Activated B cell treated with CpG ODN at 0.5 μM for 24 hours (primary cell): Measurements from ENCODE around the gene TNFRSF4. TPM values are rescaled to one million over a fixed set of nuclear protein-coding genes. Genes with fewer than 3 reads are reported as not detected.

ENCODE experiments used
- ATAC-seq: fragments of 200-7000 bp; cut with Tn5 transposase; one replicate; pipeline ENCODE4 v1.10.0; 2021; ENCODE audit warnings: low read depth, mild to moderate bottlenecking, moderate library complexity
- CTCF ChIA-PET: fragments of 350-600 bp; sonication (Branson Sonifier 250); formaldehyde crosslinking; loops from one replicate; lab custom pipeline; 2021; ENCODE audit warnings: antibody characterized with exemption; lab: Charles Lee
- POLR2A ChIA-PET: fragments of 350-600 bp; sonication (Branson Sonifier 250); formaldehyde crosslinking; loops from one replicate; lab custom pipeline; 2021; ENCODE audit warnings: antibody characterized with exemption; lab: Charles Lee
- DNase-seq: peaks from one replicate; pipeline ENCODE4 v3.0.0; 2022
- H3K27ac Mint-ChIP-seq: one replicate; pipeline ENCODE4 v1.8.0; 2020; ENCODE audit warnings: mixed read lengths
- H3K27me3 Mint-ChIP-seq: one replicate; pipeline ENCODE4 v1.8.0; 2021; ENCODE audit warnings: mixed read lengths
- H3K36me3 Mint-ChIP-seq: one replicate; pipeline ENCODE4 v1.8.0; 2021; ENCODE audit warnings: low read depth, mixed read lengths
- H3K4me1 Mint-ChIP-seq: one replicate; pipeline ENCODE4 v1.8.0; 2021; ENCODE audit warnings: mixed read lengths
- H3K4me3 Mint-ChIP-seq: one replicate; pipeline ENCODE4 v1.8.0; 2020; ENCODE audit warnings: mild to moderate bottlenecking, mixed read lengths
- H3K9me3 Mint-ChIP-seq: one replicate; pipeline ENCODE4 v1.8.0; 2020; ENCODE audit warnings: mixed read lengths
- intact Hi-C: fragments of 100-400 bp; cut with micrococcal nuclease; formaldehyde crosslinking; loops from one replicate; pipeline ENCODE4 v1.15.1; 2024
- total RNA-seq: library from RNA; stranded (reverse); gene quantifications from 2 replicates; pipeline ENCODE4 v1.2.3, GENCODE V29; 2022
- TF ChIP-seq, protein P1 (sequence below): fragments of 200-600 bp; IDR thresholded peaks from one replicate; pipeline ENCODE4 v1.8.0; 2022; ENCODE audit warnings: antibody characterized with exemption, mild to moderate bottlenecking

The TNFRSF4 gene
- total RNA-seq, 1 donor from 2014 or later = 0.86 TPM

DNA sequence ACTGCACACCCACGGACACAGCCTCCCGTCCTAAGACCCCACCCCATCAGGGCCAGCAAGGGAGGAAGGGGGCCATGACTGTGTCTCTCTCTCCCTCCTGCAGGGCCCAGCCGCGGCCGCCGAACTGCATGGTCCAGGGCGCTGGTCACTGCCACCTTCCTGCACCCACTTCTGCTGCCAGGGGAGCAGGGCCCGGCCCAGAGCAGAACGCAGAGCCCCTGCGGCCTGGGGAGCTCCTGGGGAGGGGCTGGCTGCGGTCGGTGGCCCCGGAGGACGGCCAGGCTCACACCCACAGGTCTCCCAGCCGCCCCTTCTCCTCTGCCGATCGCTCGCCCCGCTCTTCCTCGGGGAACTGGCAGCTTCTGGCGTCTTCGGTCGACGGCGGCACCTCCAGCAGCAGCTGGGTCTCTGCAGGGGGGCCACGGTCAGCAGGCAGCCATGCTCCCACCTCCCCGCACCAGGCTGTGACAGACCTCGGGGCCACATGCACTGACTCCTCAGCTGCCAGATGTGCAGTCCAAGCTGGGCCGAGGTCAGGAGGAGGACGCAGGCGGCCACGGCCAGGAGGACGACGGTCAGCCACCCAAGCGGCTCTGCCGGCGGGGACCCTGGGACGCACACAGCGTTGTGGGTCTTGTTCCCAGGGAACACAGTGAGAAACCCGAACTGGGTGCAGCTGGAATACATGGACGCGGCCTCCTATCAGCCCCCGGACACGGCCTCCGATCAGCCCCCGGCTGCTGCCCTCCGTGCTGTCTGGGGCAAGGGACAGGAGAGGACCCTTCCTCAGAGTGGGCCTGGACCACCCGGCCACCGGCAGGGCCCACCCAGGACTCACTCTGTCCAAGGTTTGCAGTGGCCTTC, 10.2 kb downstream of the TNFRSF4 start:
- Mint-ChIP-seq H3K36me3 (peaks cover 2% of the 10 kb centered on the region), H3K4me3 (no peak overlapping the region), H3K4me1 (peaks cover 37% of the 10 kb centered on the region), H3K27ac (no peak overlapping the region), H3K9me3 (no peaks in the 10 kb centered on the region), H3K27me3 (peaks cover 2% of the 10 kb centered on the region)
- DNase-seq = peak; percentile 26
- ChIA-PET CTCF (no interaction called here), POLR2A (interaction anchor here (1.0 to 2.1 kb wide), 2 partner anchors 45 to 67 kb away, joined by 3 to 8 read pairs; no protein-coding TSS in a partner anchor)
- TF ChIP-seq, protein P1, sequence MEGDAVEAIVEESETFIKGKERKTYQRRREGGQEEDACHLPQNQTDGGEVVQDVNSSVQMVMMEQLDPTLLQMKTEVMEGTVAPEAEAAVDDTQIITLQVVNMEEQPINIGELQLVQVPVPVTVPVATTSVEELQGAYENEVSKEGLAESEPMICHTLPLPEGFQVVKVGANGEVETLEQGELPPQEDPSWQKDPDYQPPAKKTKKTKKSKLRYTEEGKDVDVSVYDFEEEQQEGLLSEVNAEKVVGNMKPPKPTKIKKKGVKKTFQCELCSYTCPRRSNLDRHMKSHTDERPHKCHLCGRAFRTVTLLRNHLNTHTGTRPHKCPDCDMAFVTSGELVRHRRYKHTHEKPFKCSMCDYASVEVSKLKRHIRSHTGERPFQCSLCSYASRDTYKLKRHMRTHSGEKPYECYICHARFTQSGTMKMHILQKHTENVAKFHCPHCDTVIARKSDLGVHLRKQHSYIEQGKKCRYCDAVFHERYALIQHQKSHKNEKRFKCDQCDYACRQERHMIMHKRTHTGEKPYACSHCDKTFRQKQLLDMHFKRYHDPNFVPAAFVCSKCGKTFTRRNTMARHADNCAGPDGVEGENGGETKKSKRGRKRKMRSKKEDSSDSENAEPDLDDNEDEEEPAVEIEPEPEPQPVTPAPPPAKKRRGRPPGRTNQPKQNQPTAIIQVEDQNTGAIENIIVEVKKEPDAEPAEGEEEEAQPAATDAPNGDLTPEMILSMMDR = no peak
- no peak for ATAC-seq
- intact Hi-C loops = no loop called here

DNA sequence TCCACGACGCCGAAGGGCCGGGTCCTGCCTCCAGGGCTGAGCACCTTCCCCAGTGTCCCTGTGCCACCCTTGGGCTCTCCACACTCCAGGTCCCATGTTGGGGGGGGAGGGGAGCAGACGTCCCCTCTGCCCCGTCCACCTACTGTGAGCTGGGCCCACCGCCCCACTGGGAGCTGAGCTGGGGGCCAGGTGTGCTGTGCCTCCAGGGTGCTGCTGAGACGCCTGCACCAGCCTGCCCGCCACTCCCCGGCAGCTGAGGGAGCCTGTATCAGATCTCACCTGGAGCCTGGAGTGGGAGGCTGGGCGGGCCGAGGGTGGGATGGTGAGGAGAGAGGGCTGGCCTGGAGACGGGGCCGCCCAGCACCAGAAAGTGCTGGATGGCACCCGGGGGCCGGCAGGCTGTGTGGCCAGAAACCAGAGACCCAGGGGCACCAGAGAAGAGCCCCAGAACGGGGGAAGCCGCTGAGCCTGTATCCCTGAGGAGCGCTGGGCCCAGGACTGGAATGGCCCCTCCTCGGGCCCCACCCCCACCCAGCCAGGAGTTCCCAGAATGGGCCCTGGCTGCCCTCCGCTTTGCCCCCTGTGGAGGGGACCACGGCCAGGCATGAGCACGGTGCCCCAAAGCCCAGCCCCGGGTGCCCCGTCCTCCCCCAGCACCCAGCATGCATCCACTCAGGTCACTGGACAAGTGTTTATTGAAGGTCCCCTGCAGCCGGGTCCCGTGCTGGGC, 11.0 kb downstream of the TNFRSF4 start:
- POLR2A ChIA-PET = interaction anchor here (1.0 to 2.1 kb wide), 2 partner anchors 45 to 66 kb away, joined by 3 to 8 read pairs; no protein-coding TSS in a partner anchor
- intact Hi-C loops = no loop called here
- H3K4me1 Mint-ChIP-seq = peaks cover 31% of the 10 kb centered on the region

DNA sequence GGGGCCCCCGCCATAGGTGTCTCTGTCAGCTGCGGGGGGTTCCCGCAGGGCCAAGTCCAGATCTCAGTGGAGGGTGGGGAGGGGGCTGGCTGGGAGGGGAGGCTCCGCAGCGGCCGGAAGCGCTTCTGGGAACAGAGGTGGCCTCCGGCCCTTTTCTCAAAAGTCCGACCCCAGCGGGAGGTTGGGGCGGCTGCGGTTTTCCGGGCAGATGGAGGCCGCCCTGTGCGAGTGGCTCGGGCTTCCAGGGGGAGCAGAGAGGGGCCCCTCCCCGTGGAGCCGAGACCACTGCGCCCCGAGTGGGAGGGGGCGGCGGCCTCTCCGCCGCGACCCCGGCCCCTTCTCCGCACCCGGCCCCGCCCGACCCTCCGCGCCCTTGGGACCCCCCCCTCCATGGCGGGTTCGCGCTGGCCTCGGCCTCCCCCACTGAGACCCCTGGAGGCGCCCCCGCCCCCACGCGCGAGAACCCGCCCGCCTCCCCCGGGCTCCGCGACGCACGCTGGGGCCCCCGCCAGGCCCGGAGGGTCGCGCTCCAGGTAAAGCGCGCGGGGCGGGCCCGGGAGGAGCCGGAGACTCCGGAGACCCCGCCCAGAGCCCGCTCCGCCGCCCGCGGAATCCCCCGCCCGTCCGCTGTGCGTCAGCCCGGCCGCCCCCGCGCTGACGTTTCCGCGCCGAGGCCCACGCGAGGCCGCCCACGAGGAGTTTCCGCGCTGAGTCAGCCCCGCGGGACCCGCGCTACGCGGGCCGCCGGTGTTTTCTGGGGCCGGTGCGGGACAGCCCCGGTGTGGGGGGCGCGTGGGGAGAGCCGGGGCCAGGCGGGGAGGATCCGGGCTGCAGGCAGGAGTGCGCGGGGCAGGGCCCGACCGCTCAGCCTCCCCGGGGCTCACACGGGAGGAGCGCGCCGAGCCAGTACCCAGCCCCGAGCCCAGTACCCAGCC, 12.8 kb downstream of the TNFRSF4 start:
- ChIA-PET POLR2A (interaction anchor here (0.8 to 1.4 kb wide), 6 partner anchors 30 to 79 kb away, joined by 3 to 8 read pairs (median 4); partner anchors contain the start of genes B3GALT6 and SDF4), CTCF (interaction anchor here (1.6 kb wide), 1 partner anchor 79 kb away, joined by 8 read pairs; no protein-coding TSS in a partner anchor)
- intact Hi-C loops = loop anchor here (1.0 to 2.0 kb wide), 4 partner anchors 30 to 132 kb away; no protein-coding TSS in a partner anchor
- peaks cover 2% of the 10 kb centered on the region for H3K36me3 Mint-ChIP-seq
- TF ChIP-seq, protein P1 = no peak
- H3K9me3 Mint-ChIP-seq = no peaks in the 10 kb centered on the region
- ATAC-seq = peak; percentile 85
- no peaks in the 10 kb centered on the region for H3K27me3 Mint-ChIP-seq
- H3K4me1 Mint-ChIP-seq = peaks cover 18% of the 10 kb centered on the region
- peak; percentile 88 for DNase-seq
- peak overlapping the region; percentile 44 for H3K4me3 Mint-ChIP-seq
- H3K27ac Mint-ChIP-seq = peak overlapping the region; percentile 59

More for the DNA sequence above, 11.0 kb downstream of the TNFRSF4 start:
- CTCF ChIA-PET = no interaction called here
- H3K4me3 Mint-ChIP-seq = no peak overlapping the region
- TF ChIP-seq, protein P1 = no peak
- no peaks in the 10 kb centered on the region for H3K9me3 Mint-ChIP-seq
- H3K27ac Mint-ChIP-seq = no peak overlapping the region
- H3K36me3 Mint-ChIP-seq = peaks cover 2% of the 10 kb centered on the region
- ATAC-seq = no peak
- H3K27me3 Mint-ChIP-seq = no peaks in the 10 kb centered on the region
- peak; percentile 28 for DNase-seq

DNA sequence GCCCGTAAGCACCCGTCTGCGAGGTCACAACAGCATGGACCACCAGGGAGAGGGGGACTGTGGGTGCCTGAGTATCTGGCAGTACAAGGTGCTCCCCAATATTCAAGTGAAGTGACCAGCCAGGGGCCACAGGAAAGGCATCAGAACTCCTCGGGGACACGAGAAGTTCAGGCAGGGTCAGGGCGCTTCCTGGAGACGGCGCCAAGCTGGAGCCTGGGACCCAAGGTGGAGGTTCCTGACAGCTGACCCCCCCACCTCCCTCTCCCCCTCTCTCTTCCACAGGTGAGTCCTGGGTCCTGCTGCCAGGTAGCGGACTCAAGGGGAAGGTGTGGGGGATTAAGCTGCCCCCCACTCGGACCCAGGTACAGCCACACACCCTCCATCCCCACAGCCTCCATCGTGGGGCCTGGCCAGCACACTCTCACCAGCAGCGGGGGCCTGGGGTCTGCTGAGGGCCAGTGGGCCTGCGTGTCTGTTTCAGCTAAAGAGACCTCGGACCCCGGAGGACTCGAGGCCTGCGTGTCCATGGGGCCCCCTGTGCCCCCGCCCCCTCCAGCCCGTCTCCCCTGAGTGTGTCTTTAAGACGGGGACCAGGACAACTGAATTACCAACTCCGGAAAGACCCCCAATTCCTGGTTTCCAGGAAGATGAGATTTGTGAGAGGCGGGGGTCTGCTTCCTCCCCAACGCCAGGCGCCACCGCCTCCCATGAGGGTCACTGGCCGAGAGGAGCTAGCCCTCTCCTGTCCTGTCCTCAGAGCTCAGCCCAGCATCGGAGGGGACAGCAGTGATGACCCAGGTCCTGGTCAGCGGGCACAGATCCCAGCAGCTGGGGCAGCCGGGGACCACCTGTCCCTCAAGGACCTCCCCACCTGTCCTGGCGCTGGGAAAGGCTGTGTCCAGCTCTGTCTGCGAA, 13.7 kb downstream of the TNFRSF4 start:
- no peak for DNase-seq
- H3K27ac Mint-ChIP-seq = peak overlapping the region; percentile 59
- H3K4me3 Mint-ChIP-seq = peak overlapping the region; percentile 44
- H3K9me3 Mint-ChIP-seq = no peaks in the 10 kb centered on the region
- H3K36me3 Mint-ChIP-seq = peaks cover 3% of the 10 kb centered on the region
- peaks cover 14% of the 10 kb centered on the region for H3K4me1 Mint-ChIP-seq
- no peak for ATAC-seq
- intact Hi-C loops = loop anchor here (2.0 kb wide), 2 partner anchors 29 to 131 kb away; no protein-coding TSS in a partner anchor
- POLR2A ChIA-PET = interaction anchor here (0.6 to 1.4 kb wide), 8 partner anchors 25 to 78 kb away, joined by 3 to 8 read pairs (median 4); partner anchors contain the start of genes B3GALT6 and SDF4
- TF ChIP-seq, protein P1 = no peak
- CTCF ChIA-PET = interaction anchor here (1.6 kb wide), 1 partner anchor 78 kb away, joined by 8 read pairs; no protein-coding TSS in a partner anchor
- no peaks in the 10 kb centered on the region for H3K27me3 Mint-ChIP-seq
